HG03025 (cell line): ENCODE data around the gene MZB1.
"Not testable (repeated sequence)": the region's sequence is repeated elsewhere in the genome, so short reads cannot be mapped to it uniquely, and the experiment has no call there.

Experiments used
- ATAC-seq: cut with Tn5 transposase; IDR thresholded peaks from one replicate; pipeline ENCODE4 v1.9.1; 2021; ENCODE audit warnings: mild to moderate bottlenecking, moderate library complexity; ENCODE audit not compliant: unreplicated experiment, low FRiP score

MZB1 gene

DNA sequence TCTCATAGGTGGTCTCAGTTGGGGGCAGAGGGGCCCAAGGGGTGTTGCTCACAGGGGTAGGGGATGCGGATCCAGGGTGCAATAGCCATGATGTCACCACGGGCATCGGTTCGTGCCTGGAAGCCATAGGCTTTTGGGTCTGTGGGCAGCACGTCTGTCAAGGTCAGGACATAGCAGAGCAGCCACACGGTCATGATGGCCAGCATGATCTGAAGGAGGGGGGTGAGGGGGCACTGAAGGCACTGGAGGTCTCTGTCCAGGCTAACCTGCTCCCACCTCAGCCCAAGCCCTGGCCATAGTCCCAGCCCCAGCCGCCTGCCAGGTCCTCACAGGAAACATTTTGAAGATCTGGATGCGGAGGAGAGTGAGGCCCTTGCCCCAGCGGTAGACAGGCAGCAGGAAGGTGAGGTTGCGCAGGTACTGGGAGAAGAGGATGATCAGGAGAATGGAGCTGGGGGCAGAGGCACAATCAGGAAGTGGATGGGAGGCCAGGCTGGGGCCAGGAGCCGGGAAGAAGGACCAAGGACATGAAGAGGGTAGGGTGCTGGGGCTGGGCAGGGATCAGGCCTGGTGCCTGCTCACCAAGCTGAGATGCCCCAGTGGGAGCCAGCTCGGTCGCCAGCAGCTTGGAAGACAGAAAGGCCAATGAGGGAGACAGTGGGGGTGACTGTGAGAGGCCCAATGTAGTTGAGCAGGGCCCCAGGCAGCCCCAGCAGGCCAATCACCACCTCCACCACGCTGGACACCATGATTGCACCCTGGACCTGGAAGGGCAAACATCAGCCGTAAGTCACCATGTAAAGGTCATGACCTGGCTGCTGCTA lies 9.9 kb downstream of the MZB1 start:
- ATAC-seq, result no peak

DNA sequence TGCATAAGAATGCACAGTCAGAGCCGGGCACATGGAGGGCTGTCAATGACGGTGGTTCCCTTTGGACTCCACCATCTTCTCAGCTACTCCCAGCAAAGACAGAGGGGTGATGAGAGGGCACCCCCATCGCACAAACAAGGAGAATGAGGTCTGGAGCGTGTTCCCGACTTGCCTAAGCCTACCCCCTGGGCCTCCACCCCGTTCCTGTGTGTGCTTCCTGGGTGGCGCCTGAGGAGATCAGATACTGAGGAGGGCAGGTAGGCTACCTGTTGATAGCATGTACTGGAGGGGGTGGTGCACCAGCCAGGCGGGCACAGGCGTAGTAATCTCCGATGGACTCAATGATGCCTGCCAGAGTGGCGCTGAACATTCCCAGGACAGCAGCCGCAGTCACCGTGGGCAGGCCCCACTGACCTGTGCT lies 10.8 kb downstream of the MZB1 start:
- ATAC-seq, result no peak

DNA sequence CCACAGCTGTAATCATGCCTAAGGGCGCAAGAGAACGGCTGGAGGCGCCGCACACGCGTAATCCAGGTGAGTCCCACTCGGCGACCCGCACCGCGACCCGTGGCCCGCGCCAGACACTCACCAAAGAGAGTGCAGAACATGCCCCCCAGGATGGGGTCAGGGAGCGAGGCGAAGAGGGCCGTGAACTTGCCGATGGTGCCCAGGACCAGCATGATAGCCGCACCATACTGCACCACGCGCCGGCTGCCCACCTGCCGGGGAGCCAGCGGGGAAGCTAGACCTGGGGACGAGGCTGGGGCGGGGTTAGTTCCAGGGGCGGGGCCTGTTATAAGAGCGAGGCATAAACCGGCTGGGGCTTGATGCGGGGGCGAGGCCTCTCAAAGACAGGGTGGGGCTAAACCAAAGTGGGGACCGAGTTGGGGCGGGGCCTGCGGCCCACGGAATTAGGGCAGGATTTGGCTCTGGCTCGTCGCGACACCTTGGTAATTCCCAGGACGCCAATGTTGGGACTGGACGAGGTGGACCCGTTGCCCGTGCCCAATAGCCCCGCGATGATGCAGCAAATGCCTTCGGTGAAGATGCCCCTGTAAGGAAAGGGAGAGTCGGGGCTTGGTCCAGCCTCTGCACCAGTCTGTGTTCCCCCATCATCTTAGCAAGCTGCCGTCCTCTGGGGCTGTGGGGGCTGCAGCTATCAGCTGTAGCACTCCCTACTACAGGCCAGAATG lies 11.4 kb downstream of the MZB1 start:
- ATAC-seq, result no peak

DNA sequence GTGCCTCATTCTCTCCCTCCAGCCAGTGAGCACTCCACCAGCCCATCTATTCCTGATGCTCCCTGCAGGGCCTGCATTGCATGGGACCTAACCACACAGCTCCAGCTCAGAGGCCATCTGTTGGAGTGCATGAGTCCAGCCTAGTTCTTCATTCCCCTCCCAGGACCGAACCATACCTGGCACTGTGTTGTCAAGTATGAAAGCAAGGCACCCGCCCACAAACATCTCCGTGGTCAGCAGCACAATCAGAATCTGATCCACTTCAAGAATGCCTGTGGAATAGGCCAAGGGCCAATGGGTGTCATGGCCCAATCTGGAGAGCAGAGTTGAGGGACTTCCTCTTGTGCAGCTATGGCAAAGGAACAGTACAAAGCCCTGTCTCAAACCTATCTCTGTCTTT lies 12.5 kb downstream of the MZB1 start:
- no peak for ATAC-seq

DNA sequence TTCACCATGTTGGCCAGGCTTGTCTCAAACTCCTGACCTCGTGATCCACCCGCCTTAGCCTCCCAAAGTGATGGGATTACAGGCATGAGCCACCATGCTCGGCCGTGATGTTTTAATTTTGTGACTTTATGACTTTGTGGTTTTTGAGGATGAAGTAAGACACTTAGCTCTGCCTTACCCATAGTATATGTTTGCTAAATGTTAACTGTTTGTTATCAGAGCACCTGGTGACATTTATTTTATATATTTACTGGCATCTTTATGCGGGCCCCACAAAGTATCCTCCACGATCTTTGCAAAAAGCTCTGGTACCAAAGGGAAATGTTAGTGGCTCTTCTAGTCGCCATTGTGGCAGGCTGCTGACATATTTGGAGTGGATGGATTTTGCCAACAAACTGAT lies 13.3 kb downstream of the MZB1 start:
- ATAC-seq, result no peak

DNA sequence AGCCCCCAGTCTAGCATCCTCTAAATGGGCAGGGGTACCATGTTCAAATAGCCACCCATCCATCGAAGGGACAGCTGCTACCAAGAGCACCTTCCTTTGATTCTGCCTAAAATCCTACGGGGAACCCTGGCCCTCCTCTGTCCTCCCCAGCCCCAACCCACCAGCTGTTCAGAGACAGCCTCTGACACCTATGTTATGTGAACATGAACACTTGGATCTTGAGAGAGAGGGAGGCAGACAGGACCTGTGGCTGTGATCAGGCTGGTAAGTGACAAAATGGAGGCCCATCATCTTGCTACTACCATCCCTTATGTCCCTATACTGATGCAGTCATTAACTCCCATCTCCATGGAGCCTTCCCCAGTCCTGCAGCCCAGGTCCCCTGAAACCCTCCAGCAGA lies 14.8 kb downstream of the MZB1 start:
- no peak for ATAC-seq

DNA sequence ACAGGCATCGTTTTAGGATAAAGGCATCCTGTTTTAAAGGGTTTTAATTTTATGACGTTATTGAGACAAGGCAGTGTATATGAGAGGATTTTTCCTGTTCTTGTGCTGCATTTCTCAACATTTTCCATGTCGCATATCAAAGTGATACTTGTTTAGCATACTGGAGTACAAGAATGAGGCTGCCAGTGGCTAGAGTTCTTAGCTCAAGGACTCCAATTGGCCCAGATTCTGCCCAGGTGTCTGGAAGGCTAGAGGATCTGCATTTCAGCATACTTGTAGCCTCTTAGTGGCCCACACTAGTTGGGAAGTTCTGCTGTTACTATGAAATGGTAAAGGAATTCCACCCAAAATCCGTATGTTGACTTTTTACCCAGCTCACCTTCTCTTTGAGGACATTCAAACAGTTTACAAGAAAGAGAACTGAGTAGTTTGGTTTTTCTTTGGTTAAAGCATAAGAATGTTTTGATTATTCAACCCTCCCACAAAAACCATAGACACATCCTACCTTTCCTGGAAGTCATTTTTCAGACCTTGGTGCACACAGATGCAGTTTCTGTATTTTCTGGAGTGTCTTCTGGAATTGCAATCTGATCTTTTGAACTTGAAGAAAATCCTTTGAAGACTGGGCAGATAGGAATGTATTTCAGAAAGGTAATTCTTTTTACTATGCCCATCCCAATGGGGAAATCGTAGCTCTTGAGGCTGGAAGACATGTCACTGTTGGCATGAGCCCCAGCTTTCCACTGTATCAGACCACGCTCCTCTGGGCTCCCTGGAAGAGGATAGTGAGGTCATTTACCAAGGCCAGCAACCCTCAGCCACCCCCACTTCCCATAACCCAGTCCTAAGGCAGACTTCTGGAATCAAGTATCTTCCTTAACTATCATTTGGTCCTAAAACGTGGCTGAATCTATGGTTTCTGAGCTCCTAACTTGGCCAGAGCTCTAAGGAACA lies 18.0 kb downstream of the MZB1 start:
- no peak for ATAC-seq

DNA sequence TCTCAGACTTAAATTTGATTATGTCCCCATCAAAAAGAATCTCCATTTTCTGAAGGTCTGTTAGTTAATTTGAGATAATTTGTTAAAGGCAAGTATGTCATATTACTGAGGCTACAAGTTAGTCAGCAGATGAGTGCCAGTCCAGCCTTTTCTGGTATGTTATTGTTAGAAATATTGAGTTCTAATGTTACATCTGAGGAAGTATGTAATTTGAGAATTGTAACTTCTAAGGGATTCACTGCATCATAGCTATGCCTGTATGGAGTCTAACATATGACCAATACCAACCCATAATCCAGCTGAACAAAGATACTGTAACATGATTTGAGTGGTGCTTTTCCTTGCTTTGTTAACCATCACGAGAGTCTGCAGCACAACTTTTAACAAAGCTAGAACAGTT lies 20.5 kb downstream of the MZB1 start:
- no peak for ATAC-seq

DNA sequence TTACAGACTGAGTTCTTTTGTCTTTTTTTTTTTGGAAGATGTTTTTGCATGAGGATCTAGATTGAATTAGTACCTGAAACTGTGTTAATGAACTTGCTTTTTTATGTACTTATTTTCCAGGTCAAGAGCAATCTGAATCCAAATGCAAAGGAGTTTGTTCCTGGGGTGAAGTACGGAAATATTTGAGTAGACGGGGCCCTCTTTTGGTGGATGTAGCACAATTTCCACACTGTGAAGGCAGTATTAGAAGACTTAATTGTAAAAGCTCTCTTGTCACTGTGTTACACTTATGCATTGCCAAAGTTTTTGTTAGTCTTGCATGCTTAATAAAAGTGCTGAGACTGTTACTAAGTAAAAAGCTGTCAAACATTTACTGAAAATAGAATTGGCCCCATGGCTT lies 21.1 kb downstream of the MZB1 start:
- no peak for ATAC-seq

DNA sequence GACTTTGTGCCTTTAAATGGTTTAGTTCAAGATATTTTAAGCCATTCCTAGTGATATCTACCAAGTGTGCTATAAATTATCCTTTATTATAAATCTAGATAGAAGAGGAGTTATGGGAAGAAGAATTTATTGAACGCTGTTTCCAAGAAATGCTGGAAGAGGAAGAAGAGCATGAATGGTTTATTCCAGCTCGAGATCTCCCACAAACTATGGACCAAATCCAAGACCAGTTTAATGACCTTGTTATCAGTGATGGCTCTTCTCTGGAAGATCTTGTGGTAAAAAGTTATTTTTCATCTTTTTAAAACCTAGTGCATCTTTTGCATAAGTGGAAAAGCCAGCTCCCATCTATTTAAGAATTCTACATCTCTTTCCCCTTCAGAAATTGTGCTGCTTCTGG lies 25.2 kb downstream of the MZB1 start:
- no peak for ATAC-seq

DNA sequence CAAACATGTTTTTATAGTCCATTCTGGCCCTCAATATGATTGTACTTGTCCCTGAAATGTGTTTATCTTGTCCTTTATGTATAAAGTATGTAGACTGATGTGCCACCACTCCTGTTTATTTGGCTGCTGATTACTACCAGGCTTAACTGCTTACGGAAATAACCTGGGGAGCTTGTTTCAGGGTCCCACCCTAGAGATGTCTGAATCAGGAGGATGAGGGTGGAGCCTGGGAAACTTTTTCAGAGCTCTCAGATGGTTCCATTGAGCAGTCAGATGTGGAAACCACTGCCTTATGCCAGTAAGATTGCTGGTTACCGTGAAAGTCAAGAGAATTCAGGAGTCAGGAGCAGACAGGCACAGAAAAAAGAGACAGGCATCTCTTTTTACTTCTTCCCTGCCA lies 25.8 kb downstream of the MZB1 start:
- no peak for ATAC-seq

DNA sequence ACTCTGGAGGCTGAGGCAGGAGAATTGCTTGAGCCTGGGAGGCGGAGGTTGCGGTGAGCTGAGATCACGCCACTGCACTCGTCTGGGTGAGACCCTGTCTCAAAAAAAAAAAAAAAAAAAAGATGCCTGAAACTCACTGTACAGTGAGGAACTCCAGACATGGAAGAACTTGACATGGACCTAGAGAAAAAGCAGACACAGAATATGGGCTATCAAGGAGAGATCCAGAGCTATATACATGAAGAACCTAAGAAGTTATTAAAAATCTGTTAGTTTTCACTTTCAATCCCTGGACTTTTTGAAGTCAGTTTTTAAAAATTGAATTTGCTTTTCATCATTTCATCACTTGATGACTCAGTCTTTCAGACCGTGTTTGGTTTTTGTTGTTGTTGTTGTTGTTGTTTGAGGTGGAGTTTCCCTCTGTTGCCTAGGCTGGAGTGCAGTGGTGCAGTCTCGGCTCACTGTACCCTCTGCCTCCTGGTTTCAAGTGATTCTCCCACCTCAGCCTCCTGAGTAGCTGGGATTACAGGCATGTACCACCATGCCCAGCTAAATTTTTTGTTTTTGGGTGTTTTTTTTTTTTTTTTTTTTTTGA lies 27.8 kb downstream of the MZB1 start:
- no peak for ATAC-seq

DNA sequence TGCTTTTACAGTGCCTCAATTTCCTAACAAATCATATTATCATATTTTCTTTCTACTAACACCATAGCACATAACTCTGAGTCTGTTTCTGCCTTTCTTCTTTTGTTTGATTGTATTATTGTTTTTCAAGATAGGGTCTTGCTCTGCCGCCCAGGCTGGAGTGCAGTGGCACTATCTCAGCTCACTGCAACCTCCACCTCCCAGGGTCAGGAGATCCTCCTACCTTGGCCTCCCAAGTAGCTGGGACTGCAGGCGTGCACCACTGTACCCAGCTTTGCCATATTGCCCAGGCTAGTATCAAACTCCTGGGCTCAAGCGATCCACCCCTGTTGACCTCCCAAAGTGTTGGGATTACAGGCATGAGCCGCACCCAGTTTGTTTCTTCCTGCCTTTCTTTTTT lies 29.3 kb downstream of the MZB1 start:
- no peak for ATAC-seq

DNA sequence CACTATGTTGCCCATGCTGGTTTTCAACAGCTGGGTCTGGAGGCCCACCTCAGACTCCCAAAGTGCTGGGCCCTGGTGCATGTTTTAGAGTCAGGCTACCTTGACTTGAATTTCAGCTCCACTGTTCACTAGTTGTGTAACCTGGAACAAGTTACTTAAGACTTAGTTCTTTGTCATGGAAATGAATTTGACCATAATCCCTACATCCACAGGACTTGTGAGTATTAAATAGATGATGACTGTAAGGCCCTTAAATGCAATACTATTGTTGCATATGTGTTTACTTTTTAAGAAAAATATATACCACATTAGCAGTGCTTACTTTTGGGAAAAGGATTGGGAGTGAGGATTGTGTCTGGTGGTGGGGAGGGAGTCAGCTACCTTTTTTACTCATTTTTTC lies 31.6 kb downstream of the MZB1 start:
- ATAC-seq, result no peak

DNA sequence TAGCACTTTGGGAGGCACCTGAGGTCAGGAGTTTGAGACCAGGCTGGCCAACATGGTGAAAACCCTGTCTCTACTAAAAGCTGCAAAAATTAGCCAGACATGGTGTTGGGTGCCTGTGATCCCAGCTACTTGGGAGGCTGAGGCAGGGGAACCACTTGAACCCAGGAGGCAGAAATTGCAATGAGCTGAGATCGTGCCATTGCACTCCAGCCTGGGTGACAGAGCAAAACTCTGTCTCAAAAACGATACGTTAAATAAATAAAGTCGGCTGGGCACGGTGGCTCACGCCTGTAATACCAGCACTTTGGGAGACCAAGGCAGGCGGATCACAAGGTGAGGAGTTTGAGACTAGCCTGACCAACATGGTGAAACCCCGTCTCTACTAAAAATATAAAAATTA lies 33.8 kb downstream of the MZB1 start:
- not testable (repeated sequence) for ATAC-seq

DNA sequence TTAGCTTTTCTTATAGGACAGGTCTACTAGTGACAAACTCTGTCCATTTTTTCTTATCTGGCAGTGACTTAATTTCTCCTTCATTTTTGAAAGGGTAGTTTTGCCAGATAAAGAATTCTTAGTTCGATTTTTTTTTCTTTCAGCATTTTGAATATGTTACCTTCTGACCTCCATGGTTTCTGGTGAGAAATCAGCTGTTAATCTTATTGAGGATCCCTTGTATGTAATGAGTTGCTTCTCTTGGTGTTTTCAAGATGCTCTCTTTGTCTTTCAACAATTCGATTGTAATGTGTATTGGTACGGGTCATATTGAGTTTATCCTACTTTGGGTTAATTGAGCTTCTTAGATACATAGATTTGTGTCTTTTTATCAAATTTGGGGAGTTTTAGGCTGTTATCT lies 35.5 kb downstream of the MZB1 start:
- no peak for ATAC-seq

DNA sequence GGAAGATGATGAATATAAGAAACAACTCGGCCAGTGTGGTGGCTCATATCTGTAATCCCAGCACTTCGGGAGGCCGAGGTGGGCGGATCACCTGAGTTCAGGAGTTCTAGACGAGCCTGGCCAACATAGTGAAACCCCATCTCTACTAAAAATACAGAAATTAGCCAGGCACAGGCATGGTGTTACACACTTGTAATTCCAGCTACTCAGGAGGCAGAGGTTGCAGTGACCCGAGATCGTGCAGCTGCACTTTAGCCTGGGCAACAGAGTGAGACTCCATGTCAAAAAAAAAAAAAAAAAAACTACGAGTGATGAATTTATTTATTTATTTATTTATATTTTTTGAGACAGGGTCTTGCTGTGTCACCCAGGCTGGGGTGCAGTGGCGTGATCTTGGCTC lies 41.9 kb downstream of the MZB1 start:
- ATAC-seq, result not testable (repeated sequence)

DNA sequence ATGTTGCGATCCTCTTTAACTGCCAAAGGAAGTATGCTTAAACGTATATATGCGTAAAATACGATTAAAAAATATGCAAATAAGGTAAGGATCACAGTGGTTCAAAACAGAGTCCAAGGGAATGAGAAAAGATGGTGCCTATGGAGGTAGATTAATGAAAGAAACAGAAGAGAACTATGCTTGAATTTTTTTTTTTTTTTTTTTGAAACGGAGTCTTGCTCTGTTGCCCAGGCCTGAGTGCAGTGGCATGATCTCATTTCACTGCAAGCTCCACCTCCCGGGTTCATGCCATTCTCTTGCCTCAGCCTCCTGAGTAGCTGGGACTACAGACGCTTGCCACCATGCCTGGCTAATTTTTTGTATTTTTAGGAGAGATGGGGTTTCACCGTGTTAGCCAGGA lies 44.3 kb downstream of the MZB1 start:
- ATAC-seq, result not testable (repeated sequence)

DNA sequence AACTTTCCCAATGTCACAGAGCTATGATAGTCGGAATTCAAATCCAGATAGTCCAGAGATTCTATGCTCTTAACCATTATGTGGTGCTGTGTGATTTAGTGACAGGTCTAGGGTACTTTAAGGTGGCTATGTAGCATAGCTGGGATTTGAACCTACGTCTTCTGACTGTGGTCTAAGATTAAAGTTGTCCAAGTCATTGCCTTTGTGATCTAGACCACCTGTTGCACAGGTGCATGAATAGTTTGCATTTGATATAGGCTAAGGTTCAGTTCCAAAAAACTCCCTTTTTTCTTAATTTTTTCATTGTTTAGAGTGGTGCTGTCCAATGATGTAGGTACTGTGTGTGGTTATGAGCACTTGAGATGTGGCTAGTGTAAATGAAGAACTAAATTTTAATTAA lies 45.5 kb downstream of the MZB1 start:
- ATAC-seq, result no peak

DNA sequence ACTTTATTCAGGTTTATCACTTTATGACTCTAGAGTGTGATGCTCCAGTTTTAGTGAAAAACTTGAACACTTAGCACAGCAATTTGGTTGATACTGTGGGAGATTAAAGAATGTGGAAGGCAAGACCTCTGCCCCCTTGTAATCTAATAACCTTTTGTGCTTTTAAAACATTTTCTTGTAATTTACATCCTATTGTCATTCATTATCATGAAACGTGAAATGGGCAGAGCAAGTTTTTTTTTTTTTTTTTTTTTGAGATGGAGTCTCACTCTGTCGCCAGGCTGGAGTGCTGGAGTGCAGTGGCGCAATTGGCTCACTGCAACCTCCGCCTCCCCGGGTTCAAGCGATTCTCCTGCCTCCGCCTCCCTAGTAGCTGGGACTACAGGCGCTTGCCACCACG lies 46.2 kb downstream of the MZB1 start:
- no peak for ATAC-seq

DNA sequence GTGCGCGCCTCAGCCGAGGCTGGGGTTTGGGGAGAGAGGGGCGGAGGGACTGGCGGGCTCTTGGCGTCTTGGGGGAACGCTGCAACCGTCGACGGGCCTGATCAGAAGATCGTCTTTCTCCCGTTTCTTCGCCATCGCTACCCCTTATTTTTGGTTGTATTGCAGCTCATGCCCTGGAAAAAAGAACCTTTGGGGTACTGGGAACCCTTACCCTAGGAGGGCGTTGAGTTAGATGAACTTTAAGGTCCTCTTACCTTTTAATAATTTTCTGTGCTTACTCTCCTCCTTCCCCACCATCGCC lies 47.3 kb downstream of the MZB1 start:
- ATAC-seq, result peak; percentile 46
